Central memory CD4-positive, alpha-beta T cell (primary cell): Measurements from ENCODE around the gene RAD51B.
"Not testable (repeated sequence)": the region's sequence is repeated elsewhere in the genome, so short reads cannot be mapped to it uniquely, and the experiment has no call there.

Source experiments
- DNase-seq: peaks from one replicate; pipeline ENCODE4 v3.0.0; 2022

Gene RAD51B

GRCh38 chr14:68282479-68283377 is 463.1 kb downstream of the RAD51B start:
- peak; percentile 59 for DNase-seq

- DNase-seq: peak; percentile 52
Measured at GRCh38 chr14:68283378-68284123, 464.0 kb downstream of the RAD51B start.

- no peak for DNase-seq
Measured at GRCh38 chr14:68284333-68284732, 464.8 kb downstream of the RAD51B start.

GRCh38 chr14:68284834-68285233 is 465.3 kb downstream of the RAD51B start:
- no peak for DNase-seq

GRCh38 chr14:68285421-68286179 is 466.0 kb downstream of the RAD51B start:
- peak; percentile 58 for DNase-seq

- DNase-seq: no peak
Measured at GRCh38 chr14:68286667-68287066, 467.1 kb downstream of the RAD51B start.

- DNase-seq: not testable (repeated sequence)
Measured at GRCh38 chr14:68289452-68289851, 469.9 kb downstream of the RAD51B start.

- no peak for DNase-seq
Measured at GRCh38 chr14:68291820-68292219, 472.2 kb downstream of the RAD51B start.

- no peak for DNase-seq
Measured at GRCh38 chr14:68292441-68293215, 473.0 kb downstream of the RAD51B start.

- DNase-seq: no peak
Measured at GRCh38 chr14:68293404-68293803, 473.8 kb downstream of the RAD51B start.

GRCh38 chr14:68295316-68295816 is 475.8 kb downstream of the RAD51B start:
- DNase-seq: no peak

- no peak for DNase-seq
Measured at GRCh38 chr14:68297039-68297438, 477.5 kb downstream of the RAD51B start.

GRCh38 chr14:68297876-68298468 is 478.4 kb downstream of the RAD51B start:
- no peak for DNase-seq

GRCh38 chr14:68300608-68301007 is 481.0 kb downstream of the RAD51B start:
- DNase-seq: no peak

- no peak for DNase-seq
Measured at GRCh38 chr14:68301219-68301618, 481.6 kb downstream of the RAD51B start.

GRCh38 chr14:68302938-68303337 is 483.4 kb downstream of the RAD51B start:
- not testable (repeated sequence) for DNase-seq

- no peak for DNase-seq
Measured at GRCh38 chr14:68305738-68306137, 486.2 kb downstream of the RAD51B start.

- no peak for DNase-seq
Measured at GRCh38 chr14:68306265-68306933, 486.8 kb downstream of the RAD51B start.

GRCh38 chr14:68306934-68307789 is 487.6 kb downstream of the RAD51B start:
- DNase-seq: no peak

- no peak for DNase-seq
Measured at GRCh38 chr14:68307790-68308168, 488.2 kb downstream of the RAD51B start.
